Endothelial cell of umbilical vein (primary cell): ENCODE results near the gene FOXS1. TPM values are rescaled to one million over a fixed set of nuclear protein-coding genes. Genes with fewer than 3 reads are reported as not detected.
A peak's percentile ranks its signal among the peaks of the same experiment; 100 is the strongest.

Experiments
- BruUV-seq: library from RNA; stranded (reverse); fragments of 400-500 nt; replicated peaks from 2 replicates; lab custom pipeline; 2021; lab: Mats Ljungman, UMichigan
- CTCF ChIA-PET: fragments of 300-600, 350-600 bp; sonication (Branson Sonifier 250); formaldehyde crosslinking; loops from one replicate; lab custom pipeline; 2021; ENCODE audit warnings: antibody characterized with exemption, inconsistent platforms; lab: Charles Lee
- POLR2A ChIA-PET: fragments of 300-600, 350-600 bp; sonication (Branson Sonifier 250); formaldehyde crosslinking; loops from one replicate; lab custom pipeline; 2021; ENCODE audit warnings: antibody characterized with exemption, inconsistent platforms; lab: Charles Lee
- DNase-seq: peaks from one replicate; pipeline ENCODE4 v3.0.0-alpha.2; 2011; ENCODE audit warnings: low read depth, low spot score
- FAIRE-seq: peaks from 2 replicates; lab custom pipeline; 2011; peaks lifted over from hg19 to GRCh38; lab: Jason Lieb, UNC
- H2AFZ ChIP-seq: 2 replicates; pipeline ENCODE4 v1.6.0; 2012; ENCODE audit warnings: low read depth, low read length, control low read depth, inconsistent platforms
- H3K27ac ChIP-seq: 2 replicates; pipeline ENCODE4 v1.5.1; 2011; ENCODE audit warnings: low read depth, mild to moderate bottlenecking, control low read depth, low read length, moderate library complexity; ENCODE audit not compliant: insufficient read depth
- H3K27me3 ChIP-seq, 2 experiments: 2 replicates each; pipeline versions ENCODE4 v1.6.0 to v1.6.1; 2011; ENCODE audit warnings: low read length in 2 of 2, mixed read lengths in 1 of 2; ENCODE audit not compliant: control insufficient read depth in 2 of 2, insufficient read depth in 2 of 2
- H3K36me3 ChIP-seq, 2 experiments: 2 replicates in 1 of 2; 3 replicates in 1 of 2; pipeline ENCODE4 v1.5.1; 2011; ENCODE audit warnings: low read length in 2 of 2, mild to moderate bottlenecking in 1 of 2, moderate library complexity in 1 of 2; ENCODE audit not compliant: control insufficient read depth in 2 of 2, insufficient read depth in 2 of 2; ENCODE audit errors: extremely low read depth in 1 of 2
- H3K4me1 ChIP-seq: 3 replicates; pipeline ENCODE4 v1.5.1; 2011; ENCODE audit warnings: mild to moderate bottlenecking, low read length; ENCODE audit not compliant: control insufficient read depth, insufficient read depth; ENCODE audit errors: extremely low read depth
- H3K4me2 ChIP-seq: 2 replicates; pipeline ENCODE4 v1.6.1; 2011; ENCODE audit warnings: low read length, control low read depth, mixed read lengths; ENCODE audit not compliant: insufficient read depth
- H3K4me3 ChIP-seq, 3 experiments: fragments of 200-600 bp in 1 of 3; sonication (generic), shearing (Covaris generic) in 1 of 3; replicated peaks in 1 of 3; 2 replicates each; pipeline ENCODE4 v1.5.1; 2011 to 2016; ENCODE audit warnings: control low read depth in 3 of 3, low read length in 3 of 3, mild to moderate bottlenecking in 2 of 3, inconsistent platforms in 1 of 3, low read depth in 1 of 3, moderate library complexity in 1 of 3; ENCODE audit not compliant: insufficient read depth in 1 of 3
- H3K79me2 ChIP-seq: 2 replicates; pipeline ENCODE4 v1.6.0; 2012; ENCODE audit warnings: low read length, inconsistent platforms; ENCODE audit not compliant: control insufficient read depth, insufficient read depth
- H3K9ac ChIP-seq: replicated peaks from 2 replicates; pipeline ENCODE3; 2011; ENCODE audit warnings: low read length, control low read depth; ENCODE audit not compliant: insufficient read depth; ENCODE audit errors: extremely low read depth
- H3K9me1 ChIP-seq: replicated peaks from 3 replicates; pipeline ENCODE4 v1.6.0; 2011; ENCODE audit warnings: mild to moderate bottlenecking, low read length; ENCODE audit not compliant: control insufficient read depth, insufficient read depth; ENCODE audit errors: extremely low read depth
- H3K9me3 ChIP-seq: replicated peaks from 2 replicates; pipeline ENCODE4 v1.5.1; 2012; ENCODE audit warnings: low read length, inconsistent platforms; ENCODE audit not compliant: control insufficient read depth, insufficient read depth
- H4K20me1 ChIP-seq: replicated peaks from 2 replicates; pipeline ENCODE3; 2011; ENCODE audit warnings: mild to moderate bottlenecking, low read length; ENCODE audit not compliant: control insufficient read depth, insufficient read depth; ENCODE audit errors: extremely low read depth
- EZH2 ChIP-seq: IDR thresholded peaks from 2 replicates; pipeline ENCODE4 v1.6.1; 2012; ENCODE audit warnings: borderline replicate concordance, low read depth, mild to moderate bottlenecking, moderate library complexity, low read length, inconsistent platforms; ENCODE audit not compliant: severe bottlenecking
- MAX ChIP-seq: IDR thresholded peaks from 2 replicates; pipeline ENCODE4 v1.6.1; 2011; ENCODE audit not compliant: insufficient read depth, insufficient read length
- MYC ChIP-seq: IDR thresholded peaks from one replicate; pipeline ENCODE4 v1.6.1; 2011; ENCODE audit warnings: mild to moderate bottlenecking, low read depth, low read length
- dilution Hi-C: fragments of 300-500 bp; cut with MboI; formaldehyde crosslinking; loops from one replicate; pipeline ENCODE4 v1.15.0; 2019; ENCODE audit warnings: low sequenced_read_pairs; ENCODE audit not compliant: extremely low pct_ligation_motif_present
- intact Hi-C: fragments of 100-400 bp; cut with micrococcal nuclease; formaldehyde crosslinking; loops from one replicate; pipeline ENCODE4 v1.10.0; 2022
- polyA plus RNA-seq, 4 experiments: library from polyadenylated mRNA; depleted of rRNA in 3 of 4; stranded (reverse) in 3 of 4; unstranded in 1 of 4; fragments of >200 nt; gene quantifications; 2 replicates each; pipeline versions ENCODE4 v1.2.1 to v1.2.3, GENCODE V29; 2011 to 2012; ENCODE audit warnings: missing spikeins in 1 of 4
- total RNA-seq: library from RNA; stranded (reverse); gene quantifications from 2 replicates; pipeline ENCODE4 v1.2.3, GENCODE V29; 2021

FOXS1 gene
- total and polyA plus RNA-seq, 2 donors (not counting 3 experiments of a cell fraction or from before 2014, with no cell fraction given), result 0.84 TPM; not detected in 1

- FAIRE-seq (no peak), DNase-seq (no peak)
- Histone ChIP-seq H3K36me3 (no peaks in the 10 kb centered on the region), H3K27ac (no peak overlapping the region), H3K4me1 (no peaks in the 10 kb centered on the region), H3K9ac (peak overlapping the region; percentile 17), H3K4me2 (peak overlapping the region; percentile 19), H3K79me2 (no peaks in the 10 kb centered on the region), H3K9me1 (no peaks in the 10 kb centered on the region), H4K20me1 (no peaks in the 10 kb centered on the region), H2AFZ (peak overlapping the region; percentile 50), H3K27me3 (peaks cover 30 to 32% of the 10 kb centered on the region in 2 experiments), H3K9me3 (no peaks in the 10 kb centered on the region), H3K4me3 (peak overlapping the region in 1 of 3 experiments; percentile 41)
- POLR2A ChIA-PET, result no interaction called here
- intact Hi-C loops, result no loop called here
- CTCF ChIA-PET, result interaction anchor here (1.2 to 2.1 kb wide), 4 partner anchors 11 to 160 kb away, joined by 3 to 10 read pairs (median 5); no protein-coding TSS in a partner anchor
- TF ChIP-seq EZH2 (peak; percentile 90), MYC (no peak)
- dilution Hi-C loops, result no loop called here
- BruUV-seq, result no TSS peak
Measured at GRCh38 chr20:31870726-31871617, 25.6 kb upstream of the FOXS1 start.

GRCh38 chr20:31869942-31870725 lies 24.7 kb upstream of the FOXS1 start, which contains the start of the genes DUSP15 and TTLL9:
DUSP15 (minus strand) TSS chr20:31870527; CDS start chr20:31870337, 190 bp downstream.
TTLL9 (plus strand) TSS chr20:31870634; CDS start chr20:31871127, 493 bp downstream.
- BruUV-seq, result no TSS peak
- CTCF ChIA-PET, result no interaction called here
- Histone ChIP-seq H3K4me3 (peak within 1 kb of the TSS in 2 of 3 experiments; percentile 7 to 41), H4K20me1 (no peaks in the 10 kb centered on the region), H3K9me1 (no peaks in the 10 kb centered on the region), H3K4me2 (peak within 1 kb of the TSS; percentile 19), H3K79me2 (no peaks in the 10 kb centered on the region), H3K9ac (peak within 1 kb of the TSS; percentile 17), H3K4me1 (no peaks in the 10 kb centered on the region), H3K9me3 (no peaks in the 10 kb centered on the region), H3K36me3 (no peaks in the 10 kb centered on the region), H3K27ac (no peak within 1 kb of the TSS), H3K27me3 (peaks cover 30 to 32% of the 10 kb centered on the region in 2 experiments), H2AFZ (peak within 1 kb of the TSS; percentile 50)
- intact Hi-C loops (no loop called here), dilution Hi-C loops (no loop called here)
- POLR2A ChIA-PET, result no interaction called here
- TF ChIP-seq EZH2 (peak; percentile 97), MAX (no peak)
- no peak for FAIRE-seq
- DNase-seq, result no peak
